ENCODE measurements around the gene TNNC2.

DNA sequence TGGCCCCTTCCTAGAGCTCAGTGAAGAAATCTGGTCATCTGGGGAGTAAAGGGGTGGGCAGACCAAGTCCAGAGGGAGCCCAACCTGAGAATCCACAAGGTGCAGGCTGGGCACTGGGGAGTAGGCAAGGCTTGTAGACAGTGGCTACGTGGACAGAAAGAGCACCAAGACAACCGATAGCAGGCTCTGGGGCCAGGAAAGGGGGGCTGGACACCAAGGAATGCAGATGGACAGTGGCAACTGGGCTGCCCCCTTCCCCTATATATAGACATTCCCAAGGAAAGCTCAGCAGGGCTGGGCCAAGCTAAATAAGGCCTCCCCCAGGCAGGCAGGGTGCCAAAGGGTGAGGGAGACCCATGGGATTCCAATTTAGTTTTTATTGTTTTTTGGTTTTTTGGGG is 1.5 kb upstream of the TNNC2 start:
- TF ChIP-seq, protein P1, sequence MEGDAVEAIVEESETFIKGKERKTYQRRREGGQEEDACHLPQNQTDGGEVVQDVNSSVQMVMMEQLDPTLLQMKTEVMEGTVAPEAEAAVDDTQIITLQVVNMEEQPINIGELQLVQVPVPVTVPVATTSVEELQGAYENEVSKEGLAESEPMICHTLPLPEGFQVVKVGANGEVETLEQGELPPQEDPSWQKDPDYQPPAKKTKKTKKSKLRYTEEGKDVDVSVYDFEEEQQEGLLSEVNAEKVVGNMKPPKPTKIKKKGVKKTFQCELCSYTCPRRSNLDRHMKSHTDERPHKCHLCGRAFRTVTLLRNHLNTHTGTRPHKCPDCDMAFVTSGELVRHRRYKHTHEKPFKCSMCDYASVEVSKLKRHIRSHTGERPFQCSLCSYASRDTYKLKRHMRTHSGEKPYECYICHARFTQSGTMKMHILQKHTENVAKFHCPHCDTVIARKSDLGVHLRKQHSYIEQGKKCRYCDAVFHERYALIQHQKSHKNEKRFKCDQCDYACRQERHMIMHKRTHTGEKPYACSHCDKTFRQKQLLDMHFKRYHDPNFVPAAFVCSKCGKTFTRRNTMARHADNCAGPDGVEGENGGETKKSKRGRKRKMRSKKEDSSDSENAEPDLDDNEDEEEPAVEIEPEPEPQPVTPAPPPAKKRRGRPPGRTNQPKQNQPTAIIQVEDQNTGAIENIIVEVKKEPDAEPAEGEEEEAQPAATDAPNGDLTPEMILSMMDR (IDR thresholded peaks at IDR 0.05 in 8 of 11, conservative IDR thresholded peaks at IDR 0.05 in 3 of 11), result no peak
- TF ChIP-seq POLR2AphosphoS5 (IDR thresholded peaks at IDR 0.05) (no peak), POLR2A (IDR thresholded peaks at IDR 0.05) (no peak)

Data from spleen (tissue), 7 donors.